ENCODE measurements around the gene METTL13.

Gene METTL13

DNA sequence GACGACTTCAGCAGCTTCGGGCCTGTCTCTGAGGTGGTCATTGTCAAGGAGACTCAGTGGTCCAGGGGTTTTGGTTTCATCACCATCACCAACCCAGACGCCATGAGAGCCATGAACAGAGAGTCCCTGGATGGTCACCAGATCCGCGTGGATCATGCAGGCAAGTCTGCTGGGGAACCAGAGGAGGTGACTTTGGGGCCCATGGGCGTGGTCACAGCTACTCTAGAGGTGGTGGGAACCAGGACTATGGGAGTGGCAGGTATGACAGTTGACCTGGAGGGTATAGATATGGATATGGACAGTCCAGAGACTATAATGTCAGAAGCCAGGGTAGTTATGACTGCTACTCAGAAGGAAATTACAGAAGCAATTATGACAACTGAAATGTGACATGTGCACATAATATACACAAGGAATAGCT is 19.3 kb upstream of the METTL13 start:
- DNase-seq, result no peak
- in situ Hi-C loops (cut with HindIII; ENCODE audit: low pct_ligation_motif_present, low pct_unique_long_range_greater_than_20kb, low sequenced_read_pairs), result no loop called here

DNA sequence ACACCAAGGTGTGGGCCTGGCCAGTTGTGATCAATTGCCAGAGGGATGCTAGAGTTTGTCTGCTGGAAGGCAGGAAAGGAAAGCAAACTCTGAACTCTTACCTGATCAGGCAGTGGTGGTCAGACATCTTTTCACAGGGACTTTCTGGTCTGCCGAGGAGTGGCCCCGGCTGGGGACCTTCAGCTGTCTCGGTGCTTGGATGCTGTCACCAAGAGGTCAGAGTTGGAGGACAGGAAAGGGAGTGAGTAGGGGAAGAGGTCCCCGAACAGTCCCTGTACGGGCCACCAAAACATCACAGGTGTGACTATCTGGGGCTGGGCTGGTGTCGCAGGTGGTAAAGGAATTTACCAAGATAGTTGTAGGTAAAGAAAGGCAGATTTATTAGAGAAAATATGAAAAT is 17.7 kb upstream of the METTL13 start:
- in situ Hi-C loops (cut with HindIII; ENCODE audit: low pct_ligation_motif_present, low pct_unique_long_range_greater_than_20kb, low sequenced_read_pairs), result no loop called here

DNA sequence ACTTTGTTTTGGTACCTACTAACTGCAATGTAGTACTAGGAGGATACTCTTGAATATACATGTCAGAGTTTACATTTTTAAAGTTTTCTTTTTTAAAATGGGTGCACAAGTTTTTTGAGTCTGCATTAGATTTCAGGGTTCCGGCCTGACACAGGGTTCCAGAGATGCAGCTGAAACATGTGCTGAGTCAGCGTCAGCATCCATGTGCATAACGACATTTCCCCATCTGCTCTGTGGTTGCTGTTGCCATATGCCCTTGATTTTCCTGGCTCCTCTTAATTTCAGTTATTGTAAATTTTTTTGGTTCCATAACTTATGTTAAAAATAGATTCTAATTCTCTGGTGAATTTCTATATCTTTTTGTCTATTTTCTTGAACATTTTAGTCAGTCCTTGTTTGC is 12.3 kb upstream of the METTL13 start:
- no peak for DNase-seq
- in situ Hi-C loops (cut with HindIII; ENCODE audit: low pct_ligation_motif_present, low pct_unique_long_range_greater_than_20kb, low sequenced_read_pairs), result no loop called here

More for the DNA sequence above, 17.7 kb upstream of the METTL13 start:
- DNase-seq, result no peak

DNA sequence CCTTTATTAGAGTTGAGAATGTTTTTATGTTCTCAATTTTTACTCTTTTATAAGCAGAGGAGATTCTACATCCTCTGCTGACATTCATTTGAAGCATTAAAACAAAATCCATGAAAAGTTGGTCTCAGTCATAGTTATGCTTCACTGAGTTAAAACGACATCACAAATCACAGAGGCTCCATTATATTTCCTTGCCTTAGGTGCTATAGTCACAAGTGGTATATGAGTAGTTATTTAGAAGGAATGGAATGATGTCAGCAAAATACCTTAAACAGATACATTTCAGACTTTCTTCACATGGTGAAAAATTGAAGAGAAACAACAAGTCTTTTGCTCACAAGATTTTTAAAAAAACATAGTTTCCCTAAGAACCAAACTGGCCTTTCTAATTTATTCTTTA is 11.7 kb upstream of the METTL13 start:
- in situ Hi-C loops (cut with HindIII; ENCODE audit: low pct_ligation_motif_present, low pct_unique_long_range_greater_than_20kb, low sequenced_read_pairs), result no loop called here
- no peak for DNase-seq

DNA sequence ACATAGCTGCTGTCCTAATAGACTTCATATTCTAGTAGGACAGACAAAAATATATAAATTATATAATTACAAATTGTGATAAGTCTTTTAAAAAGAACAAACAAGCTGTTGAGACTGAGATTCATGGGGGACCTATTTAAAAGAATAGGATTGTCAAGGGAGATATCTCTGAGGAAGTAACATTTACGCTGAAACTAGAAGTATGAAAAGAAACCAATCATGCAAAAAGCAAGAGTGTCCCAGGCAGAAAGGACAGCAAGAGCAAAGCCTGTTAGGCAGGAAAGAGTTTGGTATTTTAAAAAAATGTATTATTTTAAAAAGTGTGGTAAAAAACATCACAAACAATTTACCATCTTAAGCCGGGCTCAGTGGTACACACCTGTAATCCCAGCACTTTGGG is 9.1 kb upstream of the METTL13 start:
- in situ Hi-C loops (cut with HindIII; ENCODE audit: low pct_ligation_motif_present, low pct_unique_long_range_greater_than_20kb, low sequenced_read_pairs), result no loop called here
- no peak for DNase-seq

DNA sequence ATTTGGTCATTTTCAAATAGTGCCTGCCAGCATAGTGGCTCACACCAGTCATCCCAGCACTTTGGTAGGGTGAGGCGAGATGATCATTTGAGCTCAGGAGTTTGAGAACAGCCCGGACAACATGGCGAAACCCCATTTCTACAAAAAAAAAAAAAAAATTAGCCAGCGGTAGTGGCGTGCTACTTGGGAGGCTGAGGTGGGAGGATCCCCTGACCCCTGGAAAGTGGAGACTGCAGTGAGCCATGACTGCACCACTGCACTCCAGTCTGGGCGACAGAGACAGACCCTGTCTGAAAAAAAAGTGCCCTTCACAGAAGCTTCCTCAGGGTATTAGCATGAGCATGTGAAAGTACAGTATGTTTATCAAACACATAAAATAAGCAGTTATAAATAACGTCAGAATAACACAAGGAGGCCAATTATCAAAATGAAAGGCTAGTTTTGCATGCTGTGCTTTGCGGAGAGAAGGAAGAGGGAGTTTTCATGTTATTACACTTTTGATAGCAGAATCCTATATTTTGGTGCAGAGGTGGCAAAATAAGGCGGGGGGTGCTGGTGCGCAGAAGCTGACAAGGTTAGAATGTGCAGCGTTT is 781 bp upstream of the METTL13 start:
- DNase-seq, result no peak
- in situ Hi-C loops (cut with HindIII; ENCODE audit: low pct_ligation_motif_present, low pct_unique_long_range_greater_than_20kb, low sequenced_read_pairs), result no loop called here

DNA sequence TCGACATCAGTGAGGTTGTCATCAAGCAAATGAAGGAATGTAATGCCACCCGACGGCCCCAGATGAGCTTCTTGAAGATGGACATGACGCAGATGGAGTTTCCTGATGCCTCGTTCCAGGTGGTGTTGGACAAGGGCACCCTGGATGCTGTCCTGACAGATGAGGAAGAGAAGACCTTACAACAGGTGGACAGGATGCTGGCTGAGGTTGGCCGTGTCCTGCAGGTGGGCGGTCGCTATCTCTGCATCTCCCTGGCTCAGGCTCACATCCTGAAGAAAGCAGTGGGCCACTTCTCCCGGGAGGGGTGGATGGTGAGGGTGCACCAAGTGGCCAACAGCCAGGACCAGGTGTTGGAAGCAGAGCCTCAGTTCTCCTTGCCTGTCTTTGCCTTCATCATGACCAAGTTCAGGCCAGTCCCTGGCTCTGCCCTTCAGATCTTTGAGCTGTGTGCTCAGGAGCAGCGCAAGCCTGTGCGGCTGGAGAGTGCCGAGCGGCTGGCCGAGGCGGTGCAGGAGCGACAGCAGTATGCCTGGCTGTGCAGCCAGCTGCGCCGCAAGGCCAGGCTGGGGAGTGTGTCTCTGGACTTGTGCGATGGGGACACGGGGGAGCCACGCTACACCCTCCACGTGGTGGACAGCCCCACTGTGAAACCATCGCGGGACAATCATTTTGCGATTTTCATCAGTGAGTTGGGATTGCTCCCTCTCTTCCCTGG is 2.5 kb downstream of the METTL13 start:
- no peak for DNase-seq
- in situ Hi-C loops (cut with HindIII; ENCODE audit: low pct_ligation_motif_present, low pct_unique_long_range_greater_than_20kb, low sequenced_read_pairs), result no loop called here

DNA sequence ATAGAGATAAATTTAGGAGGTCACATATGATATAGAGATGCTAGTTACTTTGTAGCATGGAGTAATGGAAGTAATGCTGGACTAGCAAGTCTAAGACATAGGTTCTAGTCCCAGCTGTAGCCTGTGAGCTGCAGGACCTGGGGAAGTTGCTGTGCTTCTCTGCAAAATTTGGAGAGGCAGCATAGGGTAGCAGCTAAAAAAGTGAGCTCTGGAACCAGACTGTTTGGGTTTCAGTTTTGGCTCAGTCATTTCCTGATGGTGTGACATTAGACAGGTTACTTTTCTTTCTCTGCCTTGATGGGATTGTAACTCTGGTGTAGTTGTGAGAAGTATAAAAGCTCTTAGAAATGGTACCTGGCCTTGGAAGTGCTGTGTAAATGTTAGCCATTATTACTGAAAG is 3.3 kb downstream of the METTL13 start:
- in situ Hi-C loops (cut with HindIII; ENCODE audit: low pct_ligation_motif_present, low pct_unique_long_range_greater_than_20kb, low sequenced_read_pairs), result no loop called here
- no peak for DNase-seq

DNA sequence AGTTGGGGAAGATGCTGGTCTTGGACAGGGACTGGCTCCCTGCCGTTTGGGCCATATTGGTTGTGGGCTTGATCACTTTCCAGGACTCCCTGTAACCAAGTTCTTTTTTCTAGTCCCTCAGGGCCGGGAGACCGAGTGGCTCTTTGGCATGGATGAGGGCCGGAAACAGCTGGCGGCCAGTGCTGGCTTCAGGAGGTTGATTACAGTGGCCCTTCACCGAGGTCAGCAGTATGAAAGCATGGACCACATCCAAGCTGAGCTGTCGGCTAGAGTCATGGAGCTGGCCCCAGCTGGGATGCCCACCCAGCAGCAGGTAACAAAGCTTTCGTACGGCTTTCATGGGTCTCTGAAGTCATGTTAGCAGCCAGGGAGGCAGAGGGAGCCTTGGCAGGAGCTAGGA is 4.3 kb downstream of the METTL13 start:
- in situ Hi-C loops (cut with HindIII; ENCODE audit: low pct_ligation_motif_present, low pct_unique_long_range_greater_than_20kb, low sequenced_read_pairs), result no loop called here
- DNase-seq, result no peak

DNA sequence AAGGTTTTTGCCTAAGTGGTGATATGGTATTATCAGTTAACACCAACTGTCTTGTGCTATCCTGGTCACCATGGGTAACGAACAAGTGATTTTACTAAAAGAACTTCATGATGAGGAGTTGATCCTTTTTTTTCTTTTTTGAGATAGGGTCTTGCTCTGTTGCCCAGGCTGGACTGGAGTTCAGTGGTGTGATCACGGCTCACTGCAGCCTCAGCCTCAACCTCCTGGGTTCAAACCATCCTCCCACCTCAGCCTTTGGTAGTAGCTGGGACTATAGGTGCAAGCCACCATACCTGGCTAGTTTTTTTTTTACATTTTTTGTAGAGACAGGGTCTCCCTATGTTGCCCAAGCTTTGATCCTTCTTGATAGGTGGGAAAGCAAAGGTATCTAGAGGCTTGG is 5.1 kb downstream of the METTL13 start:
- in situ Hi-C loops (cut with HindIII; ENCODE audit: low pct_ligation_motif_present, low pct_unique_long_range_greater_than_20kb, low sequenced_read_pairs), result no loop called here
- DNase-seq, result no peak

DNA sequence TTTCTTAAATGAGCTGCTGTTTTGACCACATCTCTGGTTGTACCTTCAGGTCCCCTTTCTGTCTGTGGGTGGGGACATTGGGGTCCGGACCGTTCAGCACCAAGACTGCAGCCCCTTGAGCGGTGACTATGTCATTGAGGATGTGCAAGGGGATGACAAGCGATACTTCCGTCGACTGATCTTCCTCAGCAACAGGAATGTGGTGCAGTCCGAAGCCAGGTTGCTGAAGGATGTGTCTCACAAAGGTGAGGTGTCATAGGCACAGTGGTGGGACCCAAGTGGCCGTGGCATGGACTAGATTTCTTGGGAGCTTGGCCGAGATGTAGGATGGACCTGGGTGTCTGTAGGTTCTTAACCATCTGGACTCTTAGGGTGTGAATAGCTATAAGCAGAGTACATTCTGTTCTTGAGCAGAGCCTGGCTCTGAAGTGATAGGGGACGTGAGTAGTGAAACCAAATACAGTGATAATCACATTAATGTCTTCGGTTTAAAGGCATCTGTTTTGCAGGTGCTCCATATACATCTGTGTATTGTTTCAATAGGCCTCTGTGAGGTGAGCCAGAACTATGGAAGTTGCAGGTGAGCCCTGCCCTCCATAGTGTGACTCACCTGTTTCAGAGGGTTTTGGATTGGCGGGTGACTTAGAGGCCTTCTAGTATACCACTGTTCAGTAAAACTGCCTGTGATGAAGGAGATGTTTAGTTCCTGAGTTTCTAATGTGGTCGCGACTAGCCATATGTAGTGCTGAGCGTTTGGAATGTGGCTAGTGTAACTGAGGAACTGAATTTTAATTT is 6.4 kb downstream of the METTL13 start:
- DNase-seq, result no peak
- in situ Hi-C loops (cut with HindIII; ENCODE audit: low pct_ligation_motif_present, low pct_unique_long_range_greater_than_20kb, low sequenced_read_pairs), result no loop called here

DNA sequence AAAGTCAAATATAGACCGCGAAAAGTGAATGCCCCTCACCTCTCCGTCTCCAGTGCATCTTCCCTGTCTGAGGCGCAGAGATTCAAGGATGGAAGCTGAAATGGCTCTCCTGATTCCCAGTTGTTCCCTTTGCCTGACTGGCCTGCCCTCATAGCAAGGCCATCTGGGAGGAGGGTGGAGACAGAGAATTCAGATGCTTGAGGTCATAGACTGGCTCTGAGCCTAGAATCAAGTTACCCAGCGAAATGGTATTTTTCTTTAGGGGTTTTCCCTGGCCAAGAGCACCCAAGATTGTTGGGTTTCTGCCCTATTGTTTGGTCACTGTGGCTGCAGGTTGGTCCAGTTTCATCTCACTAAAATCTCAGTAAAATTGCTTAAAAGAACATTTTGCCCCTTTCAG is 7.2 kb downstream of the METTL13 start:
- in situ Hi-C loops (cut with HindIII; ENCODE audit: low pct_ligation_motif_present, low pct_unique_long_range_greater_than_20kb, low sequenced_read_pairs), result no loop called here
- DNase-seq, result peak; percentile 52

DNA sequence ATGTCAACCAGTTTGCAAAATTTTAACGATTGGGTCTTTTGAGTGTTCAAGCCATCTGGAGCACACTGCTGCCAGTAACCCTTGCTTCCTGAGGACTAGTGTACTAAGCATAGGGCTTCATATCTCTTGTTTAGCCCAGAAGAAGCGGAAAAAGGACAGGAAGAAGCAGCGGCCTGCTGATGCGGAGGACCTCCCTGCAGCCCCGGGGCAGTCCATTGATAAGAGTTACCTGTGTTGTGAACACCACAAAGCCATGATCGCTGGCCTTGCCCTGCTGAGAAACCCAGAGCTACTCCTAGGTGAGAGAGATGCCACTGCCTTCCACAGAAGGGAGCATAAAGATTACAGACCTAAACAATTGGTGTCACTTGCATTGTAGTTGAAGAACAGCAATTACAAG is 8.9 kb downstream of the METTL13 start:
- in situ Hi-C loops (cut with HindIII; ENCODE audit: low pct_ligation_motif_present, low pct_unique_long_range_greater_than_20kb, low sequenced_read_pairs), result no loop called here
- DNase-seq, result no peak

DNA sequence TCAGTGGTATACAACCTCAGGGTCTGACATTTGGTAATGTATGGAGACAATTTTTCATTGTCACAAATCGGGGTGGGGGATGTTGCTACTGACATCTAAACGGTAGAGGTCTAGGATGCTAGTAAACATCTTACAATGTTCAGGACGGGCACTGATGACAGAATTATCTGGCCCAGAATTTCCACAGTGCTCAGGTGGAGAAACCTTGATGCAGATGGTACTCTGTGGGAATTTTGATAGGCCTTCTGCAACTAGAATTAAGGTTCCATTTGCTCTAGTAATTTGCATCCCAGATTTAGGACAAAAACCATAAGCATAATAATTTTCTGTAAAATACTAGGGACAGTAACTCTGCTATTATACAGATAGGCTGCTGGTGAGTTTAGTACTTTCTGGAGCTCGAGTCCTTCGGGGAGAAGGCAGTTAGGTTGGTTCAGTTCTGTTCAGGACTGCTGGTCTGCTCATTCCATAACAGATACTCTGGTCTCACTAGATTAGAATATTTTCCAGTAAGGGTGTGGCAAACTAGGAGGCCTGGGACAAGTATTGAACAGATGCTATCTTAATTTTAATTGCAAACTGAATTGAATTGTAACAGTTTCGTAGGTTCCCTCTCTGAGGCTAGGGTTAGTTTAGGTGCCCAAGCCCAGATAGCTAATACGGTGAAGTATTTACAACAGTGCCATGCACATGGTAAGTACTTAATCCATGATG is 11.4 kb downstream of the METTL13 start:
- in situ Hi-C loops (cut with HindIII; ENCODE audit: low pct_ligation_motif_present, low pct_unique_long_range_greater_than_20kb, low sequenced_read_pairs), result no loop called here
- no peak for DNase-seq

DNA sequence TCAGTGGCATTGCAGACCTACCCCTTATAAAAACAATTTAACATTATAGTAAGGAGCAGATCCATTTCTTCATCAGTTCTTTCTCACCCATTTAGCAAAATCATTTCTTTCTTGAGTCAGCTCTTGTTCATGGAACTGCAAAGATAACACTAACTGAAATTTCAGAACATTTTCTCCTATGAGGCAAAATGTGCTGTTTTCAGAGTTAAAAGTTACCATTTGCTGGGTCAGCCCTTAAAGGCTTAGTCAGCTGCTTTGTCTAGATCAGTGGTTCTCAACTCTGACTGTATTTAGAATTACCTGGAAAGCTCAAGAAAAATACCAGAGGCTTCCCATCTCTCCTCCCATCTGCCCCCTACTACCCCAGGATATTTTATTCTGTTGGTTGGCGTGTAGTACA is 12.2 kb downstream of the METTL13 start:
- in situ Hi-C loops (cut with HindIII; ENCODE audit: low pct_ligation_motif_present, low pct_unique_long_range_greater_than_20kb, low sequenced_read_pairs), result no loop called here
- DNase-seq, result no peak

DNA sequence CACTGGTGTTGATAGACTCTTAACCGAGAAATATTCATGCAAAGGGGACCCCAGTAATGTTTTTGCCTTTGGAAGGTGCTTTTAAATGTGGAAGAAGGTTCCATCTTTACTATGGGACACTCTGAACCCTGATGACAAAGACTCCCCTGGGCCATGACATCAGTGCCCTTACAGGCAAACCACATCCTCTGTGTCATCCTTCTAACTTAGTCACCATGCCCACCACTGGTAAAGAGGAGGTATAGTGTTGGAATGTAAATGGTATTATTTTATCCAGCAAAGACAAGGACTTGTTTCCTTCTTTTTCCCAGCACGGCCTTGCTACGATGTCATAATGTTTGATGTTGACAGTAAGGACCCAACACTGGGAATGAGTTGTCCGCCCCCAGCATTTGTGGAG is 12.6 kb downstream of the METTL13 start:
- in situ Hi-C loops (cut with HindIII; ENCODE audit: low pct_ligation_motif_present, low pct_unique_long_range_greater_than_20kb, low sequenced_read_pairs), result no loop called here
- peak; percentile 79 for DNase-seq

DNA sequence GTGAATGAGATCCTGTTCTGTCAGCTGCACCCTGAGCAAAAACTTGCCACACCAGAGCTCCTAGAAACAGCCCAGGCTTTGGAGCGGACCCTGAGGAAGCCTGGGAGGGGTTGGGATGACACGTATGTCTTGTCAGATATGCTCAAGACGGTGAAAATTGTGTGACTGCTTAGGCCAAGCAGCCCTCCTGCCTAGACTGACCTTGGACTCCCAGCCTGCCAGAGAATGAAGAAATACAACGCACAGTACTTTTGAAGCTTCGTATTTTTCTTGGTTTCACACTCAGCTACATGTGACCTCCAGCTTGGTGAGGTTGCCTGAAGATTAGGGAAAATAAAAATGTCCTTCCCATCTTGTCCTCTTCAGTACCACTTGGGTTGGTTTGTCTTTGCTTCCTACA is 15.1 kb downstream of the METTL13 start:
- DNase-seq, result no peak
- in situ Hi-C loops (cut with HindIII; ENCODE audit: low pct_ligation_motif_present, low pct_unique_long_range_greater_than_20kb, low sequenced_read_pairs), result no loop called here

DNA sequence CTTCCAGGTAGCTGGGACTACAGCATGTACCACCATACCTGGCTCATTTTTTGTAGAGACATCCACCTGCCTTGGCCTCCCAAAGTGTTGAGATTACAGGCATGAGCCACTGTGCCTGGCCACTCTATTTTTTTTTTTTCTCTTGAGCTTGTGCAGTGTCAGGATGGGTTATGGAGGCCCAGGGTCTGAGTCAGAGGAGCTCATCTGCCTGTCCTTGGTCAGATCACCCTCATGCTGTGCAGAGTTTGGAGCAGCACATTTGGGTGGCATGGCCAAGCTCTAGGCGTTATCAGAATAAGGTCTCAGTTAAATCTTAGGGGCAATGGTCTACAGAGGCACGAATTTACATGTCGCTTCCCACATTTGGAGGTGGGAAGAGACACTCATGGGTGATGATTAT is 16.9 kb downstream of the METTL13 start:
- in situ Hi-C loops (cut with HindIII; ENCODE audit: low pct_ligation_motif_present, low pct_unique_long_range_greater_than_20kb, low sequenced_read_pairs), result no loop called here
- no peak for DNase-seq

DNA sequence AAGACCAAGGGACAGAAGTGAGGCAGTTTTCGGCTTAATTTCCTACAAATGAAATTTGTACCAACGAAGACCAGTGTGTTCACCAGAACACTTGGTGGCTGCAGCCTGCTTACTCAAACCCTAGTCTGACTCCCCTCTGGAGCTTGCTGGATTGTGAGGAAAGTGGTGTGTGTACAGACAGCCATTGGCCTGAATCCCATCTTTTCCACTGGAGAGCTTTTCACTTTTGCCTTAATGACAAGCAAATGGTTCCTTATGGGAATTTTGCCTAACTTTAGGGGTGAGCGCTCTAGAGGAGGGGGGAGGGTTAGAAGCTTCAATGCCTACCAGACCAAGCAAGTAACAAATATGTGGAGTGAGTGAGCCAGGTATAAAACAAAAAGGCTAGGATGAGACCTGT is 17.3 kb downstream of the METTL13 start:
- DNase-seq, result no peak
- in situ Hi-C loops (cut with HindIII; ENCODE audit: low pct_ligation_motif_present, low pct_unique_long_range_greater_than_20kb, low sequenced_read_pairs), result no loop called here
